Activated CD4-positive, alpha-beta T cell treated with anti-CD3 and anti-CD28 coated beads, Interleukin-2, amount 10 ng/mL, durations not matched to agents 24 days and 14 days (primary cell): Measurements from ENCODE around the gene PEX14. TPM values are rescaled to one million over a fixed set of nuclear protein-coding genes. Genes with fewer than 3 reads are reported as not detected.

ENCODE experiments used
- DNase-seq: peaks from one replicate; pipeline ENCODE4 v3.0.0; 2022
- H3K27ac Mint-ChIP-seq: one replicate; pipeline ENCODE4 v1.8.0; 2022; ENCODE audit warnings: mild to moderate bottlenecking, mixed read lengths
- H3K27me3 Mint-ChIP-seq: one replicate; pipeline ENCODE4 v1.8.0; 2022; ENCODE audit warnings: mixed read lengths
- H3K36me3 Mint-ChIP-seq: one replicate; pipeline ENCODE4 v1.8.0; 2022; ENCODE audit warnings: low read depth, mild to moderate bottlenecking, mixed read lengths
- H3K4me1 Mint-ChIP-seq: one replicate; pipeline ENCODE4 v1.8.0; 2021; ENCODE audit warnings: mixed read lengths
- H3K4me3 Mint-ChIP-seq: one replicate; pipeline ENCODE4 v1.8.0; 2022; ENCODE audit warnings: mild to moderate bottlenecking, moderate library complexity, mixed read lengths
- H3K9me3 Mint-ChIP-seq: one replicate; pipeline ENCODE4 v1.8.0; 2021; ENCODE audit warnings: mixed read lengths
- intact Hi-C: fragments of 100-400 bp; cut with micrococcal nuclease; formaldehyde crosslinking; loops from one replicate; pipeline ENCODE4 v1.15.1; 2023
- total RNA-seq: library from RNA; stranded (reverse); gene quantifications from 2 replicates; pipeline ENCODE4 v1.2.3, GENCODE V29; 2022

PEX14 gene
- total RNA-seq, 1 donor from 2014 or later: 21.6 TPM

GRCh38 chr1:10539411-10540043, 64.8 kb downstream of the PEX14 start:
- Mint-ChIP-seq H3K27ac (no peak overlapping the region), H3K36me3 (peaks cover 20% of the 10 kb centered on the region), H3K4me3 (no peak overlapping the region), H3K9me3 (no peaks in the 10 kb centered on the region), H3K4me1 (peaks cover 24% of the 10 kb centered on the region), H3K27me3 (no peaks in the 10 kb centered on the region)
- DNase-seq: no peak
- intact Hi-C loops: no loop called here

- Mint-ChIP-seq H3K4me1 (peaks cover 23% of the 10 kb centered on the region), H3K4me3 (no peak overlapping the region), H3K27ac (no peak overlapping the region), H3K36me3 (peaks cover 20% of the 10 kb centered on the region), H3K27me3 (no peaks in the 10 kb centered on the region), H3K9me3 (no peaks in the 10 kb centered on the region)
- intact Hi-C loops: no loop called here
- DNase-seq: no peak
Observed at GRCh38 chr1:10540277-10541005, 65.7 kb downstream of the PEX14 start.

DNA sequence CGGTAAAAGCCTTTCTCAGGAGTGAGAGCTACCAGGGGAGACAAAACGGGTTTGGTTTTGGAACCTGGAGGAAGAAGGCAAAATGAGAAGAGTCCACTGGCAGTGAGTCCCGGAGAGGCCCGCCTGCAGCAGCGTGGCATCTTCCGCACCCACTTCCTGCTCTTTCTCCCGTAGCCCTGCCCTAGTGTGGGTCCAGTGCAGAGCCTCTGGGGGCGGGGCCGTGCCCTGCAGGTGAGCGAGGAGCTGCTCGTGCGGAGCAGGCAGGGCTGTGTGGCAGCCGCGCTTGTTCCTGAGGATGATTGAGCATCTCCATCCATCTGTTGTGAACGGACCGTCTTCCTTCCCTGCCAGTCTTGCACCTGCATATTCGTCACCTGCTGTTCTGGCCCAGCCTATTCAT, 66.5 kb downstream of the PEX14 start:
- Mint-ChIP-seq H3K9me3 (no peaks in the 10 kb centered on the region), H3K4me1 (peaks cover 23% of the 10 kb centered on the region), H3K27me3 (no peaks in the 10 kb centered on the region), H3K27ac (no peak overlapping the region), H3K4me3 (no peak overlapping the region), H3K36me3 (peaks cover 17% of the 10 kb centered on the region)
- intact Hi-C loops: no loop called here
- DNase-seq: no peak

DNA sequence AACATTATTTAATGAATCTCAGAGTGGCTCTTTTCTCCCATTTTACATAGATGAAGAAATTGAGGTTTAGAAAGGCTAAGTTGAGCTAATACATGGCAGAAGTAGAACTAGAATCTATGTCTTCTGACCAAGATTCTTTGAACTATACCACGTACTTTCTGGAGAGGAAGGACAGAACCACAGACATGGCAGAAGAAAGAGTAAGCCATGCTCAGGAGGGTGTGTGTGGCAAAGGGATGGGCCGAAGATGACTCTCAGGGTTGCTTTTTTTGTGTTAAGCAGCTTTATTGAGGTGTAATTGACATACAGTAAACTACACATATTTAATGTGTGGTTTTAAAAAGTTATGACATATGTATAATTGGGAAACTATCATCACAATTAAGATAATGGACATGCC, 69.5 kb downstream of the PEX14 start:
- Mint-ChIP-seq H3K4me1 (peaks cover 27% of the 10 kb centered on the region), H3K27me3 (no peaks in the 10 kb centered on the region), H3K4me3 (no peak overlapping the region), H3K27ac (no peak overlapping the region), H3K36me3 (peaks cover 11% of the 10 kb centered on the region), H3K9me3 (no peaks in the 10 kb centered on the region)
- DNase-seq: no peak
- intact Hi-C loops: no loop called here

- H3K27ac Mint-ChIP-seq: no peak overlapping the region
- no peak for DNase-seq
Observed at GRCh38 chr1:10546896-10547295, 72.1 kb downstream of the PEX14 start.

GRCh38 chr1:10549904-10550664, 75.3 kb downstream of the PEX14 start:
- intact Hi-C loops: no loop called here
- peaks cover 9% of the 10 kb centered on the region for H3K4me1 Mint-ChIP-seq
- DNase-seq: no peak
- H3K27ac Mint-ChIP-seq: no peak overlapping the region
- H3K27me3 Mint-ChIP-seq: no peaks in the 10 kb centered on the region
- no peaks in the 10 kb centered on the region for H3K36me3 Mint-ChIP-seq
- no peaks in the 10 kb centered on the region for H3K9me3 Mint-ChIP-seq
- no peak overlapping the region for H3K4me3 Mint-ChIP-seq

More at GRCh38 chr1:10546896-10547295, 72.1 kb downstream of the PEX14 start:
- intact Hi-C loops: no loop called here
- H3K4me3 Mint-ChIP-seq: no peak overlapping the region
- H3K27me3 Mint-ChIP-seq: no peaks in the 10 kb centered on the region
- H3K4me1 Mint-ChIP-seq: peaks cover 21% of the 10 kb centered on the region
- peaks cover 6% of the 10 kb centered on the region for H3K36me3 Mint-ChIP-seq
- no peaks in the 10 kb centered on the region for H3K9me3 Mint-ChIP-seq

GRCh38 chr1:10553118-10553517, 78.4 kb downstream of the PEX14 start:
- Mint-ChIP-seq H3K36me3 (no peaks in the 10 kb centered on the region), H3K4me1 (peaks cover 8% of the 10 kb centered on the region), H3K27me3 (no peaks in the 10 kb centered on the region), H3K4me3 (no peak overlapping the region), H3K27ac (no peak overlapping the region), H3K9me3 (no peaks in the 10 kb centered on the region)
- no peak for DNase-seq
- intact Hi-C loops: no loop called here

DNA sequence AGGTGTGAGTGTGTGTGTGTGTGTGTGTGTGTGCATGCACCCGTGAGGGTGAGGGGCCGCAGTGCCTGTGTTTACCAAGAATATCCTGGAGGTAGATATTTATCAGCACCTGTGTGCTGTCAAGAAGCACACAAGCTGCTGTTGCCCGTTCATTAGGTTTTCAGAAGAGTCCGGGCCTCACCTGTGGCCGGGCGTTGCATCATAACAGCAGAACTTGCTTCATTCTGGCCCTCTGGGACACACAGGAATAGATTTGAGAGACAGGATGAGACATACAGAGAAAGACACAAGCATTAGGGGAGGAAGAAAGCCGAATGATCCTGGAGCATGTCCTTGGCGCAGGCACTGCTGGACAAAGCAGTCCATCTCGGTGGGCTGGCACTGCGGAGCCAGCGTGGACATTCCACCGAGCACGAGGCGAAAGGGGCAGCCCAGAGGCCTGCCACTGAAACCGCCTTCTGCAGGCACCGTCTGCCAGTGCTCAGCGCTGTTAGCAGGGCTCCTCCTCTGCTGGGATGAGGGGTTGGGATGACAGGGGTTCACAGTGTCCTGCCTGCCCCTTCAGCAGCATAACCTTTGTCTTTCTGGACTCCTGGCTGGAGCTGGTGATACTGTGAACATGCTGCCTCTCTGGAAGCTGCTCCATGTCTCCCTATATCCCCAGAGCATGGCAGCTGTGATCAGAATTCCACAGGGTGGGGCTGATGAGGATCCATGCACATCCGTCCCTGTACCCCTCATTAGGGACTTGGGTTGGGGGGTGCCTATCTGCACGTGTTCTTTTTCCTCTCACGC, 81.1 kb downstream of the PEX14 start:
- intact Hi-C loops: no loop called here
- DNase-seq: no peak
- H3K27ac Mint-ChIP-seq: no peak overlapping the region
- no peak overlapping the region for H3K4me3 Mint-ChIP-seq
- no peaks in the 10 kb centered on the region for H3K9me3 Mint-ChIP-seq
- H3K36me3 Mint-ChIP-seq: no peaks in the 10 kb centered on the region
- H3K27me3 Mint-ChIP-seq: no peaks in the 10 kb centered on the region
- H3K4me1 Mint-ChIP-seq: no peaks in the 10 kb centered on the region

DNA sequence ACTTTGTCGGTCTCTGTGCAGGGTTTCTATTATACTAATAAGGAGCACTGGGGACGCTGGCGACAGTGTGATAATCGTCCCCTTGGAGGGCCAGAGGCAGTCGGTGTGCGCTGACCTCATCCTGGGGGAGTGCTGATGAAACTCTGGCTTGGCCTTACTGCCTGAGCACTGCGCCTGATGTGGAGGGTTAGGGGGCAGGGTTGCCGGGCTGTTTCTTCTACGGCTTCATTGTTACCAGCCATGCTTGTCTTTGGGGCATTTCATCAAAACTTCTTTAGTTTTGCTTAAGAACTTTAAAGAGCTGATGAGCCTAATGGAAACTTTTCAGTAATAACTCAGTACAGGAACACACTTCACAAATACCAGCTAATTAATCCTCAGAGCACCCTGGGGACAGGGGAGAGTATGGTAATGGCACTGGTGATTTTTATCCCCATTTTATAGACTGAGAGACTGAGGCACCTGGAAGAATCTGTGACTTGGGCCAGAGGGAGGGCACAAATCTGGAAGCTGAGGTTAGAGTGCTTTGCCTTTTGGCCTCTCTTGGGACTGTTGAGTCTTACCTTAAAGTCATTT, 81.8 kb downstream of the PEX14 start:
- no peak overlapping the region for H3K4me3 Mint-ChIP-seq
- no peaks in the 10 kb centered on the region for H3K4me1 Mint-ChIP-seq
- no peak overlapping the region for H3K27ac Mint-ChIP-seq

DNA sequence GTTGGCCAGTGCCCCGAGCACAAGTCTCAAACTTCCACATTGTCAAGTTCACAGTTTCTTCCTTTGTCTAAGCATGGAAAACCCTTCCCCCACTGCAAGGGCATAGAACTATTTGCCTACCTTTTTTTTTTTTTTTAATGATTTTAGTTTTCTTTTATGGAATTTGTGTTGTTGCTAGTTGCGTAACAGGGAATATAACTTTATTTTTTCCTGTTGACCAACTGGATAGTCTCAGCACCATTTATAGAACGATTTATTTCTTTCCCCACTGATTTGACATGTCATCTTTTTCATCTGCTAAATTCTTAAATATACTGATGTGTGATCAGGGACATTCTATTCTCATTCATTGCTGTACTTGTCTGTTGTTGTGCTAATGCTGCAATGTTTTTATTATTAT, 83.0 kb downstream of the PEX14 start:
- DNase-seq: no peak
- H3K36me3 Mint-ChIP-seq: peaks cover 7% of the 10 kb centered on the region

More for the DNA sequence above, 81.8 kb downstream of the PEX14 start:
- no peak for DNase-seq
- intact Hi-C loops: no loop called here
- no peaks in the 10 kb centered on the region for H3K27me3 Mint-ChIP-seq
- H3K9me3 Mint-ChIP-seq: no peaks in the 10 kb centered on the region
- no peaks in the 10 kb centered on the region for H3K36me3 Mint-ChIP-seq

DNA sequence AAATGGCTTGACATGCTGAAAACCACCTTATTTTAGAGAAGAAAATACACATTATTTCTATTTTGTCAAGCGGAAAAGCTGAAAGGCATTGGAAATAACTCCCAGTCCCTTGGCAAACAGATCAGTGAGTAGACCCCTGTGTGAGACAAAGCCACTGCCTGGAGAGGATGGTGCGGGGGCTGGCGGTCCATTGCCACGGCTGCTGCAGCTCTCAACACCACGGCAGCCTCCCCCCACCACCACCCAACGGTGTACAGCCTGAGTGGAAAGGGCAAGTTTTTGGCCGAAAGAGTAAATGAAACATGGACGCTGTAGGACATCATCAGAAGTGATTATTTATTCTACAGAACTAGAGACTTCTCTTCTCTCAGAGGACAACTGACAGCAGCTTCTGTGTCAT, 84.6 kb downstream of the PEX14 start:
- Mint-ChIP-seq H3K27me3 (no peaks in the 10 kb centered on the region), H3K4me3 (no peak overlapping the region), H3K4me1 (peaks cover 2% of the 10 kb centered on the region), H3K9me3 (no peaks in the 10 kb centered on the region), H3K36me3 (peaks cover 12% of the 10 kb centered on the region), H3K27ac (no peak overlapping the region)
- intact Hi-C loops: no loop called here
- no peak for DNase-seq

More for the DNA sequence above, 83.0 kb downstream of the PEX14 start:
- peaks cover 2% of the 10 kb centered on the region for H3K4me1 Mint-ChIP-seq
- intact Hi-C loops: no loop called here
- no peaks in the 10 kb centered on the region for H3K27me3 Mint-ChIP-seq
- no peak overlapping the region for H3K27ac Mint-ChIP-seq
- no peak overlapping the region for H3K4me3 Mint-ChIP-seq
- H3K9me3 Mint-ChIP-seq: no peaks in the 10 kb centered on the region

GRCh38 chr1:10561497-10561896, 86.7 kb downstream of the PEX14 start:
- H3K4me3 Mint-ChIP-seq: no peak overlapping the region
- H3K9me3 Mint-ChIP-seq: no peaks in the 10 kb centered on the region
- H3K27me3 Mint-ChIP-seq: no peaks in the 10 kb centered on the region
- H3K27ac Mint-ChIP-seq: no peak overlapping the region
- peaks cover 14% of the 10 kb centered on the region for H3K36me3 Mint-ChIP-seq
- intact Hi-C loops: no loop called here
- H3K4me1 Mint-ChIP-seq: peaks cover 2% of the 10 kb centered on the region
- no peak for DNase-seq

GRCh38 chr1:10561955-10562354, 87.2 kb downstream of the PEX14 start:
- intact Hi-C loops: no loop called here
- no peak for DNase-seq

More at GRCh38 chr1:10561955-10562354, 87.2 kb downstream of the PEX14 start:
- Mint-ChIP-seq H3K4me1 (peaks cover 2% of the 10 kb centered on the region), H3K27me3 (no peaks in the 10 kb centered on the region), H3K36me3 (peaks cover 14% of the 10 kb centered on the region), H3K4me3 (no peak overlapping the region), H3K27ac (no peak overlapping the region), H3K9me3 (no peaks in the 10 kb centered on the region)
